Measurements from ENCODE around the gene ASB16. TPM values are rescaled to one million over a fixed set of nuclear protein-coding genes. Genes with fewer than 3 reads are reported as not detected.
"Not testable (repeated sequence)": the region's sequence is repeated elsewhere in the genome, so short reads cannot be mapped to it uniquely, and the experiment has no call there.

ASB16 gene, protein sequence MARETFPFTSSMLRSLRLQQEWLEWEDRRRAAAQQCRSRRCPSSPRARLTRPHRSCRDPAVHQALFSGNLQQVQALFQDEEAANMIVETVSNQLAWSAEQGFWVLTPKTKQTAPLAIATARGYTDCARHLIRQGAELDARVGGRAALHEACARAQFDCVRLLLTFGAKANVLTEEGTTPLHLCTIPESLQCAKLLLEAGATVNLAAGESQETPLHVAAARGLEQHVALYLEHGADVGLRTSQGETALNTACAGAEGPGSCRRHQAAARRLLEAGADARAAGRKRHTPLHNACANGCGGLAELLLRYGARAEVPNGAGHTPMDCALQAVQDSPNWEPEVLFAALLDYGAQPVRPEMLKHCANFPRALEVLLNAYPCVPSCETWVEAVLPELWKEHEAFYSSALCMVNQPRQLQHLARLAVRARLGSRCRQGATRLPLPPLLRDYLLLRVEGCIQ
- 1.5 TPM for polyA plus RNA-seq (2012; ENCODE audit: missing spikeins)

DNA sequence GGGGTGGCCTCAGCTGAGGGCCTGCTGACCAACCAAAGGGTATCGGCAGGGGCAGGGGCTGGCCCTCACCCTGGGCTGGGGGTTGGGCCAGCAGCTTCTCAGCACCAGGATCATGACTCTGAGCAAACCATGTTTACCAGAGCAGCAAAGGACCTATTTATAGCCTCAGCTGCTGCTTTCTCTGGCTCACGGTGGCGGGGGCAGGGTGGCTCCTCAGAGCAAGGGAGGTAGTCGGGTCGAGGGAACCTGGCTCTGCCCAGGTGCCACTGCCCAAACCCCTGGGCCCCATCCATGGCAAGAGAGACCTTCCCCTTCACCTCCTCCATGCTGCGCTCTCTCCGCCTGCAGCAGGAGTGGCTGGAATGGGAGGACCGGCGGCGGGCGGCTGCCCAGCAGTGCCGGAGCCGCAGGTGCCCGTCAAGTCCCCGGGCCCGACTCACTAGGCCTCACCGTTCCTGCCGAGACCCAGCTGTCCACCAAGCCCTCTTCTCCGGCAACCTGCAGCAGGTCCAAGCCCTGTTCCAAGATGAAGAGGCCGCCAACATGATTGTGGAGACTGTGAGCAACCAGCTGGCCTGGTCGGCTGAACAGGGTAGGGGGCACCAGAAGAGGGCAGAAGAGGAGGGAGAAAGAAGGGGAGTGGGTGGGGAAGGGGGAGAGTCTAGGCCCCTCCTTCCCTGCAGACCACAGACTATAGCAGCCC, at the start of gene ASB16:
Gene ASB16 (plus strand): TSS at position 206 of the 703 bp plus-strand sequence. CDS start 86 bp downstream, at position 292.
- TF ChIP-seq TAF1 (IDR thresholded peaks at IDR 0.05; ENCODE audit: borderline replicate concordance, low read depth, low read length) (no peak), POLR2A (IDR thresholded peaks at IDR 0.05; ENCODE audit: low read depth, low read length) (no peak), POLR2AphosphoS5 (IDR thresholded peaks at IDR 0.05; ENCODE audit: low read depth, low read length) (no peak)
- FAIRE-seq (no peak), DNase-seq (ENCODE audit: insufficient read length) (no peak)

DNA sequence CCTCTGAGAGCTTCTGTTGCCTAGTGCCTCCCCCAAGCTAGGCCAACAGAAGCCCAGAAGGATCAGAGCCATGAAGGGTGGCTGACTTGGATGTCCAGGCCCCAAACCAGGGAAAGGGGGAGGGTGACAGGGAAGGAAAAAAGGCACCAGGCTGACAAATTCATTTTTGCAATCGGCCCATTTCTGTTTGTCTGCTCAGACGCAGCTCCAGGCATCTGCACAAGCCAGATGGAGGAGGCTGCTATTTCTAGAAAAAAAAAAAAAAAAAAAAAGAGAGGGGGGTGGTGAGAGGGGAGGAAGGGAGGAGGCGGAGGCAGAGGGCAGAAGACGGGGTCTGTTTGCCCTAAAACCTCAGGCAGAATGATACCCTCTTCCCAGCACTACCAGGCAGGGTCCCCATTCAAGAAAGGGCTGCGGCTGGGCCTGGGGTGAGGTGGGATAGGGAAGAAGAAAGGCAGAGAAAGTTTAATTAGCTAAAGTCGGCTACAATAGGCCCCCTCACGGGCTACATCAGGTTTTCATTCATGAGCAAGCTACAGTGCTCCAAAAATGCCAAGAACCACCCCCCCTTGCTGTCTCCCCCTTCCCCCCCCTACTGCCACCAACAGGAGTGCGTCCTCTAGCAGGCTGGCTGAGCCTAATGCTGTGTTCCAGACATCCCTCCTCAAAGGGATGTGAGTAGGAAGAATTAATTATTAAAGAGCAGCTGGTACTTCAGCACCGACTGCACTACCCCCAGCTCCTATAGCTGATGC, 49.5 kb upstream of the ASB16 start:
- FAIRE-seq (no peak), DNase-seq (ENCODE audit: insufficient read length) (no peak)
- no peak for TF ChIP-seq POLR2AphosphoS5 (IDR thresholded peaks at IDR 0.05; ENCODE audit: low read depth, low read length)
- TF ChIP-seq TAF1 (IDR thresholded peaks at IDR 0.05; ENCODE audit: borderline replicate concordance, low read depth, low read length): no peak
- TF ChIP-seq POLR2A (IDR thresholded peaks at IDR 0.05; ENCODE audit: low read depth, low read length): no peak

DNA sequence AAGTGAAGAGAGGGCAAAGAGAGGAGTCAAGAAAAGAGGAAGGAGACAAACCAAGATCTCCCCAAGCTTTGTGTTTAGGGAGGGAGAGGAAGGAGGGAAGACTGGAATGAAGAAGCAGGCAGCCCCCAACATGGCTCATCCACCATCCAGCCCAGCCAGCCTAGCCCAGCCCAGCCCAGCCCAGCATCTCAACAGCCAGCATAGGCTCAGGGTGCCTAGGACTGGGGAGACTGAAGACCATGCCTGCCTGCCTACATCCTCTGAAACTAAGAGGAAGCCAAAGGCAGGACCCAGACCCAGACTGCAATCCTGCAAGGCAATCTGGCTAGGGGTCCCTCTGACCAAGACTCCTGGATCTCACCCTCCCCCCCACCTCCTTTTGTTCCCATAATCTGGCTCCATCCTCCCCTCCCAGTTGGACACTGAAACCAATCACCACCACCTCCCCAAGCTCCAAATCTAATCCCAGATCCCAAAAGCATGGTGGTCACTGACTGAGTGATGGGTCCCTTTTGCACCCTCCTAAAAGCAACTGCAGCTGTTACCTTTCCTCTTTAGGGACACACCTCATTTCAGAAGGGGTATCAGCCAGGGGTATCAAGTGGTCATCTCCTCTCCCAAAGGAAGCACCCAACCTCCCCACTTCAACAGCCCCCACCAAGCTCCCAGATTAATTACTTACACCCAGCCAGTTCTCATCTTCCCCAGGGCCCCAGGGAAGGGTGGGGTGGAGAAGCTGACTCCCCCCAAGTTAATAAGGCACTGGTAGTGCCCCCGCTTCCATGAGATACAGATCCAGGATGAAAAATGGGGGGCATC, 48.3 kb upstream of the ASB16 start:
- TF ChIP-seq POLR2A (IDR thresholded peaks at IDR 0.05; ENCODE audit: low read depth, low read length) (no peak), TAF1 (IDR thresholded peaks at IDR 0.05; ENCODE audit: borderline replicate concordance, low read depth, low read length) (no peak), POLR2AphosphoS5 (IDR thresholded peaks at IDR 0.05; ENCODE audit: low read depth, low read length) (no peak)
- no peak for DNase-seq (ENCODE audit: insufficient read length)
- no peak for FAIRE-seq

DNA sequence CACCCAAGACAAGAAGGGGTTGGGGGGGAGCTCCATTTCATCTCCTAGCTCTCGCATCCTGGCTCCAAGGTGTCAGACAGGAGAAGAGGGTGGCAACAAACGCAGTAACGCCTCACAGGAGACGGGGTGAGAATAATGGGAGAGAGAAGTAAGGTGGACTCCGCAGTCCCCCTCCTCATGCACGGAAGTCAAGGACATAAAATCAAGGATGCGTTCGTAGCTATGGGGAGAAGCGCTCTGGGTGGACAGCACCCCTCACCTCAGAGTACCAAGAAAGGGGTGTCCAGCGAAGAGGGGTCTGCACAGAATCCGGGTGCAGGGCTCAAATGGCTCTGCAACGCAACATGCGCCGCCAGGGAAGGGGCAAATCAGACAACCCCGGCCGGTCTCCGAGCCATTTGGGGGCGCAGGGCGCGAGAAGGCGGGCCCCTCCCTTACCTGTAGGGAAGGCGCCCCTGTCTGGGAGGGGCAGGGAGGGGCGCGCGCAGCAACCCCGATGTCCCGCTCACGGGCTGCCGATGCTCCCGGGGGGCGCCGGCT, 47.6 kb upstream of the ASB16 start:
- no peak for DNase-seq (ENCODE audit: insufficient read length)
- TF ChIP-seq TAF1 (IDR thresholded peaks at IDR 0.05; ENCODE audit: borderline replicate concordance, low read depth, low read length) (no peak), POLR2A (IDR thresholded peaks at IDR 0.05; ENCODE audit: low read depth, low read length) (no peak), POLR2AphosphoS5 (IDR thresholded peaks at IDR 0.05; ENCODE audit: low read depth, low read length) (no peak)
- peak; percentile 67 for FAIRE-seq

DNA sequence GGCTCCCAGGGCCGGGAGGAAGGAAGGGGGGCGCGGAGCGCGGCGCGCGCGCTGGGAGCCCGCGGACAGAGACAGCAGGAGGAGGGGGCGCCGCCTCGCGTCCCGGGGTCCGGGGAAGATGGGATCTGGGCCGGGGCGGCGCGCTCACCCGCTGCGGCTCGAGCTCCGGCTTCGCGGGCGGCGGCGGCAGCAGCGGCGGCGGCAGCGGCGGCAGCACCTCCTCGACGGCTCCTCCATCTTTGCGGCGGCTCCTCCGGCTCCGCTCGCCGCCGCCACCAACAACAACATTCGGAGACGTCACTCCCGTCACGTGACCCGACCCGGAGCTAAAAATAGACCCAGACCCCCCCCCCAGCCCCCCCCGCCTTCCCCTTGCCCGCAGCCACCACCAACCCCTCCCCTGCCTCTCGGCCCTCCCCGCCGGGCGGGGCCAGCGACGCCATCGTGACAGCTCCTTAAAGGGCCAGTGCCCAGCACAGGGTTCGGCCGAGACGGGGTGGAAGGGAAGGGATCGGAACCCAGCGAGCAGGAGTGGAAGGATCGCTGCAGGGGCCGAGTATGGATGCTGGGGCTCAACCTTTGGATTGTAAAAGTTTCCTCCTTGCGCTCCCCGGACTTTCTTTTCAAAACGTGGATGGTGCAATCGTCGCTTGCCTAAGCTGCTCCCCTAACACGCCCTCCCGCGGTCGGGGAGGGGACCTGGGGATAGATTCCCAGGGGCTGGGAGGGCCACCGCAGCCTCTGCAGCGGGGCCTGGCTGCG, 47.0 kb upstream of the ASB16 start, which contains the start of gene HDAC5:
Gene HDAC5 (minus strand): TSS at position 286 of the 762 bp plus-strand sequence. CDS start 6,126 bp downstream, outside the sequence.
- TF ChIP-seq POLR2A (IDR thresholded peaks at IDR 0.05; ENCODE audit: low read depth, low read length) (peak; percentile 56; the same call in 1 of the 2 replicates), TAF1 (IDR thresholded peaks at IDR 0.05; ENCODE audit: borderline replicate concordance, low read depth, low read length) (no peak)
- peak; percentile 91 for FAIRE-seq
- peak; percentile 94 for DNase-seq (ENCODE audit: insufficient read length)

DNA sequence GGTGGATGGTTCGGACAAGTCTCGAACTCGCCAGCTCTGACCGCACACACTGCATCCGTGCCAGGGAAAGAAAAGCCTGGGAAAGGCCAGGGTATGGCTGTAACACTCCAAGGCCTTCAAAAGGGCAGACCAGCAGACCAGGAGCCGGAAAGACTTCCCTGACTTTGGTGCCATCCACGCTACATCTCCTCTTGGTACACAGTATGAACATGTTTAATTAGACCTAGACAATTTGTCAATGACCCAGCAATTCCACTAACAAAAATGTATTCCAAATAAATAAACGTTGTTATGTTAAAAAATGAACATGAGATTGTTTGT, 46.4 kb upstream of the ASB16 start:
- TF ChIP-seq POLR2A (IDR thresholded peaks at IDR 0.05; ENCODE audit: low read depth, low read length) (no peak), POLR2AphosphoS5 (IDR thresholded peaks at IDR 0.05; ENCODE audit: low read depth, low read length) (no peak), TAF1 (IDR thresholded peaks at IDR 0.05; ENCODE audit: borderline replicate concordance, low read depth, low read length) (no peak)
- no peak for FAIRE-seq

DNA sequence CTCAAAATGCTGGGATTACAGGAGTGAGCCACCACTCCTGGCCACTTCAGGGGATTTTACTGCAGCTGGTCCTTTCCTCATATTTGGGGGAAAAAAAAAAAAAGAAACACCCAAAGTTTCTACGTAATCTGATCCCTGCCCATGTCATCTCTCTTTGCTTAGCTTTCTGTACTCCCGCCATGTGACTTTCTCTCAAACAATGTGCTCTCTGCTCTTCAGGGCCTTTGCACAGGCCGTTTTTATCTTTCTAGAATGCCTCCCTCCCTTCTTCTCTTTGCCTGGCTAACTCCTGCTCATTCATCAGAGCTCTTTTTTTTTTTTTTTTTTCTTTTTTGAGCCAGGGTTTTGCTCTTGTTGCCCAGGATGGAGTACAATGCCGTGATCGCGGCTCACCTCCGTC, 42.1 kb upstream of the ASB16 start:
- TF ChIP-seq POLR2AphosphoS5 (IDR thresholded peaks at IDR 0.05; ENCODE audit: low read depth, low read length): no peak
- TF ChIP-seq POLR2A (IDR thresholded peaks at IDR 0.05; ENCODE audit: low read depth, low read length): no peak
- no peak for TF ChIP-seq TAF1 (IDR thresholded peaks at IDR 0.05; ENCODE audit: borderline replicate concordance, low read depth, low read length)
- FAIRE-seq (no peak), DNase-seq (ENCODE audit: insufficient read length) (no peak)

More for the DNA sequence above, 46.4 kb upstream of the ASB16 start:
- no peak for DNase-seq (ENCODE audit: insufficient read length)

DNA sequence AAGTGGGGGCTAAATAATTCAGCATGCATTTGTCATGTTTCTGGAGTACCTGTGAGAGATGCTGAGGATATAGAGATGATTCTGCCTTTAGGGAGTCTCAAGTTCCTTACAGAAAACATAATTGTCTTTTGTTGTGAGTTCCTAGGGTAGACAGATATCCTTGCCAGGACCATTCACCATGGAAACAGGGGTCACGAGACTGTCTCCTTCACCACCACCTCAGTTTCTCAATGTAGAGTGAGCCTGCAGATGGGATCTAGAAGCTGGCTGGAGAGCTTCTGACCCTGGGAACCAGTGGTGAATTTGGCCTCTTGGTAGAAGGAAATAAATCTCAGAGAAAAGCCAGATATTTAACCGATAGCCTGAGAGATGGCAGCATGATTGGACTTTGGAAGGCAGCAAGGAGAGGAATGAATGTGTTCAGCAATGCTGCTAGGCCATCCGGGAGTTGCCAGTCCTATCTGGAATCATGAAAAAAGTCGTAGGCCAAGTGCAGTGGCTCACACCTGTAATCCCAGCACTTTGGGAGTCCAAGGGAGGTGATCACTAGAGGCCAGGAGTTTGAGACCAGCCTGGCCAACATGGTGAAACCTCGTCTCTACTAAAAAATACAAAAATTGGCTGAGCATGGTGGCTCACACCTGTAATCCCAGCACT, 39.7 kb upstream of the ASB16 start:
- DNase-seq (ENCODE audit: insufficient read length) (no peak), FAIRE-seq (no peak)
- TF ChIP-seq POLR2A (IDR thresholded peaks at IDR 0.05; ENCODE audit: low read depth, low read length) (no peak), TAF1 (IDR thresholded peaks at IDR 0.05; ENCODE audit: borderline replicate concordance, low read depth, low read length) (no peak), POLR2AphosphoS5 (IDR thresholded peaks at IDR 0.05; ENCODE audit: low read depth, low read length) (no peak)

DNA sequence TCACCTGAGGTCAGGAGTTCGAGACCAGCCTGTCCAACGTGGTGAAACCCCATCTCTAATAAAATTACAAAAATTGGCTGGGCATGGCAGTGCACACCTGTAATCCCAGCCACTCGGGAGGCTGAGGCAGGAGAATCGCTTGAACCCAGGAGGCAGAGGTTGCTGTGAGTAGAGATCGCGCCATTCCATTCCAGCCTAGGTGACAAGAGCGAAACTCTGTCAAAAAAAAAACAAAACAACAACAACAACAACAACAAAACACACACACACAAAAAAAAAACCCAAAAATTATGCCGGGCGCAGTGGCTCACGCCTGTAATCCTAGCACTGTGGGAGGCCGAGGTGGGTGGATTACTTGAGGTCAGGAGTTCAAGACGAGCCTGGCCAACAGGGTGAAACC, 39.1 kb upstream of the ASB16 start:
- not testable (repeated sequence) for FAIRE-seq; DNase-seq (ENCODE audit: insufficient read length)
